K562 (cell line): ENCODE results near the gene ADCY1. TPM values are rescaled to one million over a fixed set of nuclear protein-coding genes. Genes with fewer than 3 reads are reported as not detected.

Experiments
- ATAC-seq: fragments of 200-7000 bp; cut with Tn5 transposase; 3 replicates; pipeline ENCODE4 v1.9.1; 2020; ENCODE audit warnings: moderate library complexity
- BruUV-seq: library from RNA; stranded (reverse); fragments of 400-500 nt; replicated peaks from 2 replicates; lab custom pipeline; 2021; lab: Mats Ljungman, UMichigan
- CTCF ChIA-PET: fragments of 300-600 bp; formaldehyde crosslinking; extraction: SDS; loops from one replicate; lab custom pipeline; 2021; ENCODE audit warnings: low intra/inter-chr PET ratio; lab: Yijun Ruan, JAX
- POLR2A ChIA-PET: fragments of 300-600, 350-650 bp; sonication (Branson Sonifier 250); formaldehyde crosslinking; extraction: SDS; loops from one replicate; lab custom pipeline; 2021; ENCODE audit warnings: antibody characterized with exemption, inconsistent platforms; lab: Yijun Ruan, JAX
- DNase-seq, 4 experiments: peaks; one replicate each; pipeline versions ENCODE4 v3.0.0 to v3.0.0-alpha.2; 2011 to 2018; ENCODE audit warnings: low spot score in 3 of 4, mixed read lengths in 3 of 4; ENCODE audit errors: extremely low read depth in 1 of 4
- FAIRE-seq: peaks from 2 replicates; lab custom pipeline; 2011; peaks lifted over from hg19 to GRCh38; lab: Jason Lieb, UNC
- H2AFZ ChIP-seq: 2 replicates; pipeline ENCODE4 v1.6.0; 2011; ENCODE audit warnings: low read depth, low read length, control low read depth, inconsistent platforms
- H3K27ac ChIP-seq: fragments of 200-600 bp; 3 replicates; pipeline ENCODE4 v1.8.0; 2011; ENCODE audit warnings: low read depth, mild to moderate bottlenecking, control low read depth, inconsistent platforms, low read length, moderate library complexity, mixed read lengths; ENCODE audit errors: extremely low read depth
- H3K27me3 ChIP-seq, 2 experiments: fragments of 300-600 bp in 1 of 2; 2 replicates in 1 of 2; 3 replicates in 1 of 2; pipeline versions ENCODE4 v1.6.0 to v1.8.0; 2011; ENCODE audit warnings: inconsistent platforms in 2 of 2, low read length in 2 of 2, mild to moderate bottlenecking in 1 of 2, mixed read lengths in 1 of 2, moderate library complexity in 1 of 2; ENCODE audit not compliant: control insufficient read depth in 2 of 2, insufficient read depth in 2 of 2
- H3K36me3 ChIP-seq: fragments of 300-600 bp; 3 replicates; pipeline ENCODE4 v1.8.0; 2011; ENCODE audit warnings: mild to moderate bottlenecking, low read length, inconsistent platforms; ENCODE audit not compliant: control insufficient read depth, insufficient read depth
- H3K4me1 ChIP-seq, 2 experiments: fragments of 200-600 bp in 1 of 2; replicated peaks in 1 of 2; 2 replicates in 1 of 2; 3 replicates in 1 of 2; pipeline versions ENCODE4 v1.5.1 to v1.8.0; 2011; ENCODE audit warnings: inconsistent platforms in 2 of 2, low read length in 2 of 2, mild to moderate bottlenecking in 1 of 2, mixed read lengths in 1 of 2, moderate library complexity in 1 of 2; ENCODE audit not compliant: control insufficient read depth in 2 of 2, insufficient read depth in 2 of 2
- H3K4me2 ChIP-seq: 2 replicates; pipeline ENCODE4 v1.6.1; 2011; ENCODE audit warnings: low read length, control low read depth, inconsistent platforms, mixed read lengths; ENCODE audit not compliant: insufficient read depth
- H3K4me3 ChIP-seq: fragments of 200-600 bp; sonication (generic), shearing (Covaris generic); 2 replicates; pipeline ENCODE4 v1.5.1; 2016; ENCODE audit warnings: control low read depth, inconsistent platforms
- H3K79me2 ChIP-seq: fragments of 200-600 bp; 3 replicates; pipeline ENCODE4 v1.8.0; 2011; ENCODE audit warnings: low read length, inconsistent platforms; ENCODE audit not compliant: control insufficient read depth, insufficient read depth
- H3K9ac ChIP-seq, 2 experiments: 2 replicates each; pipeline versions ENCODE4 v1.6.0 to v1.6.1; 2011; ENCODE audit warnings: low read depth in 2 of 2, low read length in 2 of 2, control low read depth in 1 of 2, inconsistent platforms in 1 of 2, mild to moderate bottlenecking in 1 of 2, mixed read lengths in 1 of 2; ENCODE audit not compliant: insufficient read depth in 1 of 2
- H3K9me1 ChIP-seq: one replicate; pipeline ENCODE4 v1.6.0; 2011; ENCODE audit warnings: inconsistent platforms, mild to moderate bottlenecking, low read length, moderate library complexity; ENCODE audit not compliant: control insufficient read depth, insufficient read depth
- H3K9me3 ChIP-seq: replicated peaks from 2 replicates; pipeline ENCODE4 v1.5.1; 2011; ENCODE audit warnings: low read depth, low read length, inconsistent platforms; ENCODE audit not compliant: control insufficient read depth, insufficient read depth
- H4K20me1 ChIP-seq: replicated peaks from 2 replicates; pipeline ENCODE4 v1.6.1; 2011; ENCODE audit warnings: low read length, inconsistent platforms, mixed read lengths; ENCODE audit not compliant: control insufficient read depth, insufficient read depth
- AFF1 ChIP-seq, 2 experiments: fragments of 450-650 bp; IDR thresholded peaks; 2 replicates each; pipeline ENCODE4 v1.6.1; 2018; ENCODE audit warnings: mild to moderate bottlenecking in 2 of 2, low read depth in 1 of 2; ENCODE audit not compliant: partially characterized antibody in 2 of 2
- ARID2 ChIP-seq: fragments of 450-650 bp; IDR thresholded peaks from 2 replicates; pipeline ENCODE4 v1.6.1; 2017; ENCODE audit warnings: antibody characterized with exemption, mild to moderate bottlenecking
- E2F4 ChIP-seq: sonication (generic); formaldehyde crosslinking; IDR thresholded peaks from 2 replicates; pipeline ENCODE4 v1.8.0; 2022; ENCODE audit warnings: mild to moderate bottlenecking, low read depth, missing genetic modification reagents
- ELF4 ChIP-seq: fragments of 450-650 bp; formaldehyde crosslinking; IDR thresholded peaks from 2 replicates; pipeline ENCODE4 v1.4.0; 2022; ENCODE audit warnings: missing genetic modification characterization
- KAT7 ChIP-seq: sonication (generic); formaldehyde crosslinking; IDR thresholded peaks from 2 replicates; pipeline ENCODE4 v1.8.0; 2022; ENCODE audit warnings: missing genetic modification reagents, mild to moderate bottlenecking, borderline replicate concordance
- MBD2 ChIP-seq: sonication (generic); IDR thresholded peaks from 2 replicates; pipeline ENCODE4 v1.6.1; 2016; ENCODE audit warnings: low read depth, borderline replicate concordance
- NR2C2 ChIP-seq, 2 experiments: fragments of 200-800 bp in 1 of 2; sonication (Bioruptor generic) in 1 of 2; sonication (generic) in 1 of 2; formaldehyde crosslinking in 1 of 2; IDR thresholded peaks; 2 replicates each; pipeline versions ENCODE4 v1.6.1 to v1.8.0; 2016 to 2022; ENCODE audit warnings: mild to moderate bottlenecking in 1 of 2, missing compliant biosample characterization in 1 of 2, missing genetic modification characterization in 1 of 2, missing genetic modification reagents in 1 of 2
- PHTF2 ChIP-seq: fragments of 250-450 bp; sonication (Bioruptor Pico); IDR thresholded peaks from 2 replicates; pipeline ENCODE4 v1.5.0; 2021; ENCODE audit warnings: mild to moderate bottlenecking
- RB1 ChIP-seq: fragments of 450-650 bp; IDR thresholded peaks from 2 replicates; pipeline ENCODE4 v1.6.1; 2017; ENCODE audit warnings: low read depth, mild to moderate bottlenecking
- RUNX1 ChIP-seq: sonication (generic); IDR thresholded peaks from 2 replicates; pipeline ENCODE4 v1.6.1; 2016; ENCODE audit warnings: antibody characterized with exemption, low read depth
- SMAD4 ChIP-seq: fragments of 250-450 bp; sonication (Bioruptor Pico); conservative IDR thresholded peaks from 2 replicates; pipeline ENCODE4 v1.8.0; 2021; ENCODE audit warnings: inconsistent platforms, mild to moderate bottlenecking, moderate library complexity
- TCF3 ChIP-seq: sonication (generic); formaldehyde crosslinking; IDR thresholded peaks from 2 replicates; pipeline ENCODE4 v1.4.0; 2020; ENCODE audit warnings: mild to moderate bottlenecking, missing genetic modification reagents
- ZNF165 ChIP-seq: fragments of 250-450 bp; sonication (Bioruptor Pico); IDR thresholded peaks from 2 replicates; pipeline ENCODE4 v1.4.0; 2020; ENCODE audit warnings: borderline replicate concordance
- ZNF436 ChIP-seq: fragments of 250-450, 450-650 bp; sonication (Bioruptor Pico); formaldehyde crosslinking; IDR thresholded peaks from 2 replicates; pipeline ENCODE4 v1.7.0; 2020; ENCODE audit warnings: mild to moderate bottlenecking
- WGBS: fragments of 100-300 bp; shearing (Covaris generic); methylation state at CpG from one replicate; pipeline ENCODE4 v1.1.6; 2016; ENCODE audit warnings: low coverage, mixed read lengths; ENCODE audit not compliant: insufficient coverage; ENCODE audit errors: missing lambda C conversion rate; 5-methylcytosine and 5-hydroxymethylcytosine counted together
- in situ Hi-C: fragments of 300-500 bp; cut with MboI; formaldehyde crosslinking; loops from 4 replicates; pipeline ENCODE4 v1.15.0; 2018; ENCODE audit warnings: inconsistent platforms, mixed read lengths
- intact Hi-C: fragments of 100-400 bp; cut with micrococcal nuclease; formaldehyde crosslinking; loops from 2 replicates; pipeline ENCODE4 v1.14.2; 2022
- polyA plus RNA-seq, 8 experiments: library from polyadenylated mRNA; depleted of rRNA in 4 of 8; stranded (reverse) in 5 of 8; unstranded in 3 of 8; fragments of >200 nt; fragmentation: Nextera tagmentation in 2 of 8; fragmentation: Illumina TruSeq in 1 of 8; extraction: Ambion mirVana in 2 of 8; extraction: Trizol in 1 of 8; gene quantifications; 2 replicates each; pipeline versions ENCODE4 v1.2.1 to v1.2.3, GENCODE V29; 2011 to 2014; ENCODE audit warnings: inconsistent platforms in 1 of 8, missing spikeins in 1 of 8
- total RNA-seq, 7 experiments: library from RNA; depleted of rRNA in 6 of 7; stranded (reverse); fragments of >200 nt in 6 of 7; fragmentation: Illumina TruSeq in 2 of 7; extraction: Trizol in 2 of 7; gene quantifications; 2 replicates each; pipeline versions ENCODE4 v1.2.1 to v1.2.3, GENCODE V29; 2011 to 2021; ENCODE audit warnings: low replicate concordance in 1 of 7

Gene ADCY1
- total and polyA plus RNA-seq, 9 of the 15 experiments (the other 6 are each of a cell fraction or from before 2014, with no cell fraction given) = under 0.01 to 0.18 (median 0.10) TPM; not detected in 4

- TF ChIP-seq AFF1 (IDR thresholded peaks at IDR 0.05; ENCODE audit: low read depth in 1 of 2, partially characterized antibody in 2 of 2) (no peak), TCF3 (no peak)
These were observed 717 bp downstream of the ADCY1 start (continued) for GRCh38 chr7:45574669-45575500.

DNA sequence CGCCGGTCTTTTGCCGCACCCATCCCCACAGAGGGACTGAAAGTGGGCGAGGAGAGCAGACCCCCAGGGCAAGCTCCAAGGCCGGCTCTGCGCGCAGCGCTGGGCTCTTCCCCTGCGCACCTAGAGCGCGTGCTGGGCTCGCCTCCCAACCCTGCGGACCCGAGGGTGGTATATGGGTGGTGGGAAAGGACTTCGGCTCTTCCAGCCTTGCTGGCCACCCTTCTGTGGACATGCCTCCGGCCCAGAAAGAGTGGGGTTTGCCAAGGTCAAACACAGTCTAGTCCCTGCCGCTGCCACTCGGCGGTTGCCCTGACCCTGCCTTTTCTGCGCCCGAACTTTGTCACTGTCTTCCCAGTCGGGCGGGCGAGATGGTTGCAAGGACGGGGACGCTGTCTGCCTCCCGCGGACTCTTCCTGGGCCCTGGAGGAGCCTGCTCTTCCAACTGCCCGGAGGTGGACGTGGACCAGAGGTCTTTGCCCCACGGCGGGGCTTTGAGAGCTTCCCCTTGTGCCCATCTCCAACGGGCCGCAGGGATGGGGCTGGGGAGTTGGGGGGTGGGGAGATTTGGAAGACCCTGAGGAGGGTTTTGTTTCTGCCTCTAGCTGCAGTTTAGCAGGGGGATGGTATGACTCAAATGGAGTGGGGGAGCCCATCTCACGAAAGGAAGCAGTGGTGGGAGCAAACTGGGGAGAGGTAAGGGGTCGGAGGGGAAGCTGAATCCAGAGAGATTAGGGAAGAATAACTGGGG lies 1.5 kb downstream of the ADCY1 start:
- peaks cover 12 to 45% of the 10 kb centered on the region in 2 experiments; a peak in 4 of 5 replicates for H3K27me3 ChIP-seq
- 38% methylated on average over 30 of the region's 36 CpGs for WGBS
- no peaks in the 10 kb centered on the region for H3K36me3 ChIP-seq
- H3K79me2 ChIP-seq = no peaks in the 10 kb centered on the region
- H3K9me1 ChIP-seq = no peaks in the 10 kb centered on the region
- ChIA-PET CTCF (no interaction called here), POLR2A (no interaction called here)
- no TSS peak for BruUV-seq
- no peak overlapping the region for H3K4me2 ChIP-seq
- no peak overlapping the region for H2AFZ ChIP-seq
- intact Hi-C loops (no loop called here), in situ Hi-C loops (no loop called here)
- no peak for ATAC-seq
- no peak overlapping the region for H3K9ac ChIP-seq
- no peak for FAIRE-seq
- no peak overlapping the region for H3K4me3 ChIP-seq
- H3K9me3 ChIP-seq = no peaks in the 10 kb centered on the region
- H4K20me1 ChIP-seq = no peaks in the 10 kb centered on the region
- DNase-seq = no peak
- peaks cover 0 to 23% of the 10 kb centered on the region in 2 experiments; a peak in 2 of 5 replicates for H3K4me1 ChIP-seq
- H3K27ac ChIP-seq = no peak overlapping the region
- TF ChIP-seq ZNF436 (CRISPR knock-in tag) = no peak
- no peak for TF ChIP-seq SMAD4 (CRISPR knock-in tag)
- no peak for TF ChIP-seq MBD2
- no peak for TF ChIP-seq KAT7 (CRISPR knock-in tag)
- no peak for TF ChIP-seq PHTF2 (CRISPR knock-in tag)
- no peak for TF ChIP-seq E2F4 (CRISPR knock-in tag)
- no peak for TF ChIP-seq ELF4 (CRISPR knock-in tag)
- no peak for TF ChIP-seq ZNF165 (CRISPR knock-in tag)
- TF ChIP-seq ARID2 = no peak
- TF ChIP-seq NR2C2 (CRISPR knock-in tag; IDR thresholded peaks at IDR 0.05) = no peak
- no peak for TF ChIP-seq NR2C2 (tag; IDR thresholded peaks at IDR 0.05)
- no peak for TF ChIP-seq RB1
- TF ChIP-seq RUNX1 = no peak
